SK-N-SH (cell line): ENCODE data around the gene PPP4R2. TPM values are rescaled to one million over a fixed set of nuclear protein-coding genes. Genes with fewer than 3 reads are reported as not detected.

ENCODE experiments used
- CTCF ChIA-PET: fragments of 300-600, 350-600 bp; formaldehyde crosslinking; extraction: SDS; loops from one replicate; lab custom pipeline; 2021; lab: Yijun Ruan, JAX
- POLR2A ChIA-PET: fragments of 350-600 bp; sonication (Branson Sonifier 250); formaldehyde crosslinking; extraction: SDS; loops from one replicate; lab custom pipeline; 2020; ENCODE audit warnings: antibody characterized with exemption, inconsistent platforms; lab: Yijun Ruan, JAX
- DNase-seq: peaks from one replicate; pipeline ENCODE4 v3.0.0; 2012
- H2AFZ ChIP-seq: fragments of 200-600 bp; sonication (generic); 2 replicates; pipeline ENCODE4 v1.8.1; 2016; ENCODE audit warnings: antibody characterized with exemption, mild to moderate bottlenecking, low read depth
- H3F3A ChIP-seq: fragments of 200-600 bp; sonication (generic); replicated peaks from 2 replicates; pipeline ENCODE3; 2016; ENCODE audit warnings: antibody characterized with exemption, mild to moderate bottlenecking; ENCODE audit not compliant: insufficient read depth
- H3K27ac ChIP-seq, 2 experiments: fragments of 200-500 bp in 1 of 2; fragments of 200-600 bp in 1 of 2; sonication (Bioruptor generic) in 1 of 2; sonication (generic), shearing (Covaris generic) in 1 of 2; 2 replicates each; pipeline versions ENCODE4 v1.5.1 to v1.6.1; 2014 to 2016; ENCODE audit warnings: low read depth in 2 of 2, inconsistent platforms in 1 of 2, low read length in 1 of 2, mild to moderate bottlenecking in 1 of 2, mixed read lengths in 1 of 2
- H3K27me3 ChIP-seq: fragments of 200-600 bp; sonication (generic), shearing (Covaris generic); 2 replicates; pipeline ENCODE4 v1.6.1; 2016; ENCODE audit warnings: mixed run types; ENCODE audit not compliant: insufficient read depth
- H3K36me3 ChIP-seq, 2 experiments: fragments of 200-500 bp in 1 of 2; fragments of 200-600 bp in 1 of 2; sonication (Bioruptor generic) in 1 of 2; sonication (generic) in 1 of 2; replicated peaks in 1 of 2; 2 replicates each; pipeline versions ENCODE3 to v1.5.1; 2014 to 2016; ENCODE audit warnings: low read length in 1 of 2, mild to moderate bottlenecking in 1 of 2; ENCODE audit not compliant: insufficient read depth in 2 of 2, control insufficient read depth in 1 of 2
- H3K4me1 ChIP-seq, 2 experiments: fragments of 200-500 bp in 1 of 2; fragments of 200-600 bp in 1 of 2; sonication (Bioruptor generic) in 1 of 2; sonication (generic), shearing (Covaris generic) in 1 of 2; 2 replicates each; pipeline versions ENCODE4 v1.5.1 to v1.6.1; 2014 to 2016; ENCODE audit warnings: low read depth in 1 of 2, low read length in 1 of 2, mixed run types in 1 of 2; ENCODE audit not compliant: insufficient read depth in 2 of 2, control insufficient read depth in 1 of 2
- H3K4me2 ChIP-seq: fragments of 200-600 bp; sonication (generic), shearing (Covaris generic); 2 replicates; pipeline ENCODE4 v1.6.1; 2017; ENCODE audit warnings: mixed run types
- H3K4me3 ChIP-seq, 2 experiments: fragments of 200-500 bp in 1 of 2; fragments of 200-600 bp in 1 of 2; sonication (Bioruptor generic) in 1 of 2; sonication (generic), shearing (Covaris generic) in 1 of 2; 2 replicates each; pipeline versions ENCODE4 v1.5.1 to v1.8.1; 2014 to 2016; ENCODE audit warnings: low read depth in 2 of 2, inconsistent platforms in 1 of 2, low read length in 1 of 2, mild to moderate bottlenecking in 1 of 2, mixed read lengths in 1 of 2, moderate library complexity in 1 of 2
- H3K79me2 ChIP-seq: fragments of 200-600 bp; sonication (generic); 2 replicates; pipeline ENCODE4 v1.8.1; 2017; ENCODE audit warnings: mild to moderate bottlenecking; ENCODE audit not compliant: insufficient read depth
- H3K9ac ChIP-seq: fragments of 200-600 bp; sonication (generic); 2 replicates; pipeline ENCODE4 v1.6.1; 2017; ENCODE audit warnings: mixed run types
- H3K9me2 ChIP-seq: fragments of 200-600 bp; sonication (generic); 2 replicates; pipeline ENCODE4 v1.6.1; 2017; ENCODE audit warnings: mixed run types
- H3K9me3 ChIP-seq: fragments of 200-600 bp; sonication (generic); 2 replicates; pipeline ENCODE4 v1.6.1; 2017; ENCODE audit warnings: mixed run types, mild to moderate bottlenecking, moderate library complexity
- H4K20me1 ChIP-seq: fragments of 200-600 bp; sonication (generic); 2 replicates; pipeline ENCODE4 v1.6.1; 2017; ENCODE audit warnings: mild to moderate bottlenecking, mixed run types; ENCODE audit not compliant: insufficient read depth
- CHD2 ChIP-seq: fragments of 150-350 bp; IDR thresholded peaks from 2 replicates; pipeline ENCODE4 v1.6.1; 2018; ENCODE audit warnings: low read length; ENCODE audit not compliant: partially characterized antibody
- CTCF ChIP-seq: fragments of 200-600 bp; sonication (generic); IDR thresholded peaks from 2 replicates; pipeline ENCODE4 v1.6.1; 2017; ENCODE audit warnings: antibody characterized with exemption, mild to moderate bottlenecking, moderate library complexity
- FOXJ3 ChIP-seq: sonication (generic); formaldehyde crosslinking; IDR thresholded peaks from 2 replicates; pipeline ENCODE4 v1.5.1; 2020; ENCODE audit warnings: mild to moderate bottlenecking, missing genetic modification reagents
- FOXM1 ChIP-seq: IDR thresholded peaks from 2 replicates; pipeline ENCODE4 v1.4.0; 2012; ENCODE audit warnings: low read depth, mild to moderate bottlenecking
- GABPA ChIP-seq: IDR thresholded peaks from 2 replicates; pipeline ENCODE4 v1.4.0; 2012; ENCODE audit warnings: low read depth, mild to moderate bottlenecking
- MXI1 ChIP-seq: IDR thresholded peaks from 2 replicates; pipeline ENCODE4 v1.6.1; 2012; ENCODE audit warnings: mild to moderate bottlenecking, low read depth, low read length, improper control_type of control experiment
- NFIC ChIP-seq: IDR thresholded peaks from 2 replicates; pipeline ENCODE4 v1.4.0; 2012; ENCODE audit warnings: borderline replicate concordance
- NRF1 ChIP-seq: IDR thresholded peaks from 2 replicates; pipeline ENCODE4 v1.6.1; 2012; ENCODE audit warnings: low read depth, mild to moderate bottlenecking, low read length
- POLR2AphosphoS5 ChIP-seq: IDR thresholded peaks from 2 replicates; pipeline ENCODE4 v1.6.1; 2012; ENCODE audit warnings: low read depth, low read length
- RCOR1 ChIP-seq: fragments of 150-350 bp; IDR thresholded peaks from 2 replicates; pipeline ENCODE4 v1.6.1; 2017; ENCODE audit warnings: antibody characterized with exemption, low read length
- RFX5 ChIP-seq: IDR thresholded peaks from 2 replicates; pipeline ENCODE4 v1.6.1; 2012; ENCODE audit warnings: mild to moderate bottlenecking, improper control_type of control experiment, low read length
- RXRA ChIP-seq: IDR thresholded peaks from 2 replicates; pipeline ENCODE4 v1.4.0; 2012; ENCODE audit warnings: low read depth, mild to moderate bottlenecking, borderline replicate concordance
- SIN3A ChIP-seq: IDR thresholded peaks from 2 replicates; pipeline ENCODE4 v1.6.1; 2012; ENCODE audit warnings: low read depth, mild to moderate bottlenecking, low read length, moderate library complexity, borderline replicate concordance
- USF1 ChIP-seq: IDR thresholded peaks from 2 replicates; pipeline ENCODE4 v1.4.0; 2012; ENCODE audit warnings: low read depth, borderline replicate concordance
- YY1 ChIP-seq: IDR thresholded peaks from 2 replicates; pipeline ENCODE4 v1.4.0; 2012; ENCODE audit warnings: low read depth, mild to moderate bottlenecking
- ZBTB33 ChIP-seq: IDR thresholded peaks from 2 replicates; pipeline ENCODE4 v1.4.0; 2012; ENCODE audit warnings: low read depth, borderline replicate concordance
- WGBS: methylation state at CpG from one replicate; pipeline ENCODE4 v1.1.6; 2017; ENCODE audit warnings: low lambda C conversion rate; 5-methylcytosine and 5-hydroxymethylcytosine counted together
- polyA plus RNA-seq, 3 experiments: library from polyadenylated mRNA; depleted of rRNA; stranded (reverse); fragments of >200 nt; gene quantifications; 2 replicates each; pipeline ENCODE4 v1.2.3, GENCODE V29; 2012
- TF ChIP-seq, protein P1 (sequence below): fragments of 150-350 bp; IDR thresholded peaks from 2 replicates; pipeline ENCODE4 v1.6.1; 2016; ENCODE audit warnings: mild to moderate bottlenecking, low read depth, low read length
- TF ChIP-seq, protein P2 (sequence below): IDR thresholded peaks from 2 replicates; pipeline ENCODE4; 2012

PPP4R2 gene
- polyA plus RNA-seq, 1 of the 3 experiments (the other 2 are of a cell fraction): 8.9 TPM

GRCh38 chr3:72968266-72968664 is 28.3 kb upstream of the PPP4R2 start:
- Histone ChIP-seq H3K79me2 (no peaks in the 10 kb centered on the region), H3K4me2 (no peak overlapping the region), H3F3A (no peaks in the 10 kb centered on the region), H4K20me1 (no peaks in the 10 kb centered on the region), H3K27ac (no peak overlapping the region), H3K4me3 (no peak overlapping the region), H3K36me3 (peaks cover 3 to 12% of the 10 kb centered on the region in 2 experiments), H3K4me1 (no peaks in the 10 kb centered on the region), H3K27me3 (no peaks in the 10 kb centered on the region), H3K9me3 (no peaks in the 10 kb centered on the region), H3K9ac (no peak overlapping the region), H3K9me2 (no peaks in the 10 kb centered on the region), H2AFZ (no peak overlapping the region)
- 84% methylated on average over 1 of the region's 1 CpG for WGBS
- ChIA-PET POLR2A (no interaction called here), CTCF (no interaction called here)
- TF ChIP-seq RXRA: no peak
- no peak for TF ChIP-seq CTCF
- TF ChIP-seq ZBTB33: no peak
- no peak for TF ChIP-seq USF1
- no peak for TF ChIP-seq POLR2AphosphoS5
- no peak for TF ChIP-seq MXI1
- TF ChIP-seq YY1: no peak
- TF ChIP-seq GABPA: no peak
- TF ChIP-seq FOXJ3 (CRISPR knock-in tag): no peak
- no peak for TF ChIP-seq CHD2
- TF ChIP-seq FOXM1: no peak
- DNase-seq: no peak

GRCh38 chr3:72969766-72970165 is 26.8 kb upstream of the PPP4R2 start:
- Histone ChIP-seq H3K9ac (no peak overlapping the region), H4K20me1 (no peaks in the 10 kb centered on the region), H3K9me2 (no peaks in the 10 kb centered on the region), H3K9me3 (no peaks in the 10 kb centered on the region), H3K4me2 (no peak overlapping the region), H3K27ac (no peak overlapping the region), H3K79me2 (no peaks in the 10 kb centered on the region), H3F3A (no peaks in the 10 kb centered on the region), H3K4me1 (no peaks in the 10 kb centered on the region), H2AFZ (no peak overlapping the region), H3K36me3 (peaks cover 3 to 13% of the 10 kb centered on the region in 2 experiments), H3K27me3 (no peaks in the 10 kb centered on the region), H3K4me3 (no peak overlapping the region)
- 91% methylated on average over 3 of the region's 3 CpGs for WGBS
- ChIA-PET POLR2A (no interaction called here), CTCF (no interaction called here)
- no peak for DNase-seq
- TF ChIP-seq NRF1 (no peak), RFX5 (no peak), NFIC (no peak), SIN3A (no peak), RCOR1 (no peak), CTCF (no peak), MXI1 (no peak), POLR2AphosphoS5 (no peak), USF1 (no peak)
- TF ChIP-seq, protein P1, sequence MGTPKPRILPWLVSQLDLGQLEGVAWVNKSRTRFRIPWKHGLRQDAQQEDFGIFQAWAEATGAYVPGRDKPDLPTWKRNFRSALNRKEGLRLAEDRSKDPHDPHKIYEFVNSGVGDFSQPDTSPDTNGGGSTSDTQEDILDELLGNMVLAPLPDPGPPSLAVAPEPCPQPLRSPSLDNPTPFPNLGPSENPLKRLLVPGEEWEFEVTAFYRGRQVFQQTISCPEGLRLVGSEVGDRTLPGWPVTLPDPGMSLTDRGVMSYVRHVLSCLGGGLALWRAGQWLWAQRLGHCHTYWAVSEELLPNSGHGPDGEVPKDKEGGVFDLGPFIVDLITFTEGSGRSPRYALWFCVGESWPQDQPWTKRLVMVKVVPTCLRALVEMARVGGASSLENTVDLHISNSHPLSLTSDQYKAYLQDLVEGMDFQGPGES: no peak
- TF ChIP-seq, protein P2, sequence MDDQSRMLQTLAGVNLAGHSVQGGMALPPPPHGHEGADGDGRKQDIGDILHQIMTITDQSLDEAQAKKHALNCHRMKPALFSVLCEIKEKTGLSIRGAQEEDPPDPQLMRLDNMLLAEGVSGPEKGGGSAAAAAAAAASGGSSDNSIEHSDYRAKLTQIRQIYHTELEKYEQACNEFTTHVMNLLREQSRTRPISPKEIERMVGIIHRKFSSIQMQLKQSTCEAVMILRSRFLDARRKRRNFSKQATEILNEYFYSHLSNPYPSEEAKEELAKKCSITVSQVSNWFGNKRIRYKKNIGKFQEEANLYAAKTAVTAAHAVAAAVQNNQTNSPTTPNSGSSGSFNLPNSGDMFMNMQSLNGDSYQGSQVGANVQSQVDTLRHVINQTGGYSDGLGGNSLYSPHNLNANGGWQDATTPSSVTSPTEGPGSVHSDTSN: no peak
